ENCODE data around the gene FILIP1.

FILIP1 gene

GRCh38 chr6:75337835-75338580 is 155.6 kb downstream of the FILIP1 start:
- CTCF ChIA-PET = interaction anchor here (0.7 kb wide), 1 partner anchor 166 kb away, joined by 3 read pairs; no protein-coding TSS in a partner anchor
- H3K27ac ChIP-seq = no peak overlapping the region
- TF ChIP-seq CTCF (conservative IDR thresholded peaks at IDR 0.05; ENCODE audit: low read depth) = no peak
- no peak for DNase-seq (ENCODE audit: low spot score)
- POLR2A ChIA-PET (ENCODE audit: low non-redundant PET) = no interaction called here

- CTCF ChIA-PET = no interaction called here
- POLR2A ChIA-PET (ENCODE audit: low non-redundant PET) = no interaction called here
- TF ChIP-seq CTCF (conservative IDR thresholded peaks at IDR 0.05; ENCODE audit: low read depth) = no peak
- H3K27ac ChIP-seq = no peak overlapping the region
- no peak for DNase-seq (ENCODE audit: low spot score)
Observed at GRCh38 chr6:75334266-75335040, 159.1 kb downstream of the FILIP1 start.

- no peak overlapping the region for H3K27ac ChIP-seq
- ChIA-PET POLR2A (ENCODE audit: low non-redundant PET) (no interaction called here), CTCF (no interaction called here)
Observed at GRCh38 chr6:75333676-75334200, 159.9 kb downstream of the FILIP1 start.

GRCh38 chr6:75331151-75331550 is 162.4 kb downstream of the FILIP1 start:
- ChIA-PET CTCF (no interaction called here), POLR2A (ENCODE audit: low non-redundant PET) (no interaction called here)
- no peak overlapping the region for H3K27ac ChIP-seq
- TF ChIP-seq CTCF (conservative IDR thresholded peaks at IDR 0.05; ENCODE audit: low read depth) = no peak
- DNase-seq (ENCODE audit: low spot score) = no peak

More at GRCh38 chr6:75333676-75334200, 159.9 kb downstream of the FILIP1 start:
- DNase-seq (ENCODE audit: low spot score) = no peak
- no peak for TF ChIP-seq CTCF (conservative IDR thresholded peaks at IDR 0.05; ENCODE audit: low read depth)

- TF ChIP-seq CTCF (conservative IDR thresholded peaks at IDR 0.05; ENCODE audit: low read depth) = no peak
- no peak for DNase-seq (ENCODE audit: low spot score)
- CTCF ChIA-PET = no interaction called here
- H3K27ac ChIP-seq = no peak overlapping the region
- POLR2A ChIA-PET (ENCODE audit: low non-redundant PET) = no interaction called here
Observed at GRCh38 chr6:75329703-75330102, 163.9 kb downstream of the FILIP1 start.

GRCh38 chr6:75327807-75328206 is 165.8 kb downstream of the FILIP1 start:
- POLR2A ChIA-PET (ENCODE audit: low non-redundant PET) = no interaction called here

More at GRCh38 chr6:75327807-75328206, 165.8 kb downstream of the FILIP1 start:
- CTCF ChIA-PET = no interaction called here
- no peak overlapping the region for H3K27ac ChIP-seq
- no peak for TF ChIP-seq CTCF (conservative IDR thresholded peaks at IDR 0.05; ENCODE audit: low read depth)
- DNase-seq (ENCODE audit: low spot score) = no peak

Data from RWPE1 (cell line).